H1 (cell line): ENCODE results near the gene SFXN2. TPM values are rescaled to one million over a fixed set of nuclear protein-coding genes. Genes with fewer than 3 reads are reported as not detected.

Experiments
- CTCF ChIA-PET: fragments of 300-600 bp; sonication (Branson Sonifier 250); formaldehyde crosslinking; loops from one replicate; lab custom pipeline; 2021; ENCODE audit not compliant: partially characterized antibody; lab: Charles Lee
- POLR2A ChIA-PET: fragments of 300-600 bp; sonication (Branson Sonifier 250); formaldehyde crosslinking; loops from one replicate; lab custom pipeline; 2021; ENCODE audit warnings: inconsistent platforms; ENCODE audit not compliant: partially characterized antibody; lab: Charles Lee
- DNase-seq, 2 experiments: peaks; one replicate each; pipeline versions ENCODE4 v3.0.0 to v3.0.0-alpha.2; 2010 to 2022; ENCODE audit warnings: low spot score in 2 of 2, low read depth in 1 of 2, mixed read lengths in 1 of 2
- FAIRE-seq: peaks from 2 replicates; lab custom pipeline; 2011; peaks lifted over from hg19 to GRCh38; lab: Jason Lieb, UNC
- H2AFZ ChIP-seq: 2 replicates; pipeline ENCODE4 v1.8.1; 2012; ENCODE audit warnings: low read length, inconsistent platforms
- H2AK5ac ChIP-seq: 2 replicates; pipeline ENCODE4 v1.6.1; 2013; ENCODE audit warnings: low read depth, low read length
- H2BK120ac ChIP-seq: replicated peaks from 2 replicates; pipeline ENCODE3; 2013; ENCODE audit warnings: low read depth, low read length, inconsistent platforms
- H2BK12ac ChIP-seq: 2 replicates; pipeline ENCODE4 v1.6.1; 2013; ENCODE audit warnings: low read depth, low read length
- H2BK15ac ChIP-seq: 2 replicates; pipeline ENCODE4 v1.6.1; 2013; ENCODE audit warnings: low read length
- H2BK20ac ChIP-seq: 2 replicates; pipeline ENCODE4 v1.6.1; 2013; ENCODE audit warnings: low read length
- H2BK5ac ChIP-seq: 2 replicates; pipeline ENCODE4 v1.6.1; 2013; ENCODE audit warnings: low read depth, low read length
- H3K14ac ChIP-seq: 2 replicates; pipeline ENCODE4 v1.6.1; 2013; ENCODE audit warnings: inconsistent platforms; ENCODE audit not compliant: insufficient read length
- H3K18ac ChIP-seq: 2 replicates; pipeline ENCODE4 v1.6.1; 2013; ENCODE audit warnings: low read length; ENCODE audit errors: extremely low read depth
- H3K23ac ChIP-seq: 2 replicates; pipeline ENCODE4 v1.6.1; 2013; ENCODE audit warnings: inconsistent platforms; ENCODE audit not compliant: insufficient read length
- H3K23me2 ChIP-seq: 2 replicates; pipeline ENCODE4 v1.6.1; 2013; ENCODE audit warnings: low read depth, low read length
- H3K27ac ChIP-seq: 2 replicates; pipeline ENCODE4 v1.6.1; 2011; ENCODE audit warnings: low read depth, low read length, inconsistent platforms
- H3K27me3 ChIP-seq, 4 experiments: replicated peaks in 1 of 4; 1 replicate in 1 of 4; 2 replicates in 3 of 4; pipeline versions ENCODE4 v1.6.1 to v1.8.1; 2011 to 2013; ENCODE audit warnings: low read length in 3 of 4, mild to moderate bottlenecking in 3 of 4, inconsistent platforms in 2 of 4, mixed read lengths in 2 of 4, moderate library complexity in 1 of 4; ENCODE audit not compliant: control insufficient read depth in 3 of 4, insufficient read depth in 3 of 4; ENCODE audit errors: extremely low read depth in 1 of 4
- H3K36me3 ChIP-seq, 4 experiments: 2 replicates each; pipeline versions ENCODE4 v1.6.1 to v1.8.1; 2011 to 2013; ENCODE audit warnings: mild to moderate bottlenecking in 4 of 4, low read length in 3 of 4, moderate library complexity in 2 of 4, control low read depth in 1 of 4, inconsistent platforms in 1 of 4; ENCODE audit not compliant: insufficient read depth in 4 of 4, control insufficient read depth in 2 of 4
- H3K4ac ChIP-seq: replicated peaks from 2 replicates; pipeline ENCODE3; 2013; ENCODE audit warnings: low read length, low read depth, mixed read lengths, inconsistent platforms; ENCODE audit not compliant: insufficient read length
- H3K4me1 ChIP-seq, 4 experiments: replicated peaks in 1 of 4; 1 replicate in 1 of 4; 2 replicates in 3 of 4; pipeline versions ENCODE4 v1.6.1 to v1.8.1; 2011 to 2013; ENCODE audit warnings: low read length in 3 of 4, inconsistent platforms in 2 of 4, mixed read lengths in 1 of 4; ENCODE audit not compliant: insufficient read depth in 4 of 4, control insufficient read depth in 3 of 4
- H3K4me2 ChIP-seq, 2 experiments: 2 replicates each; pipeline versions ENCODE4 v1.6.1 to v1.8.1; 2011 to 2013; ENCODE audit warnings: low read depth in 2 of 2, low read length in 2 of 2, control low read depth in 1 of 2, inconsistent platforms in 1 of 2, mild to moderate bottlenecking in 1 of 2; ENCODE audit not compliant: insufficient read depth in 1 of 2
- H3K4me3 ChIP-seq, 4 experiments: fragments of 200-600, 300-600 bp in 1 of 4; sonication (generic), shearing (Covaris generic), sonication (Bioruptor Twin) in 1 of 4; 2 replicates each; pipeline versions ENCODE4 v1.5.1 to v1.8.1; 2011 to 2016; ENCODE audit warnings: low read length in 4 of 4, low read depth in 3 of 4, control low read depth in 2 of 4, inconsistent platforms in 2 of 4, mild to moderate bottlenecking in 2 of 4, mixed read lengths in 1 of 4, moderate library complexity in 1 of 4; ENCODE audit not compliant: insufficient read depth in 2 of 4; ENCODE audit errors: extremely low read depth in 1 of 4
- H3K56ac ChIP-seq: replicated peaks from 2 replicates; pipeline ENCODE3; 2013; ENCODE audit warnings: low read depth, mild to moderate bottlenecking, mixed read lengths, low read length, inconsistent platforms; ENCODE audit not compliant: insufficient read length
- H3K79me1 ChIP-seq: 2 replicates; pipeline ENCODE4 v1.6.1; 2013; ENCODE audit warnings: low read depth, low read length, control low read depth
- H3K79me2 ChIP-seq, 2 experiments: 2 replicates each; pipeline versions ENCODE4 v1.6.1 to v1.8.1; 2012 to 2013; ENCODE audit warnings: low read length in 2 of 2, mild to moderate bottlenecking in 2 of 2, inconsistent platforms in 1 of 2; ENCODE audit not compliant: insufficient read depth in 2 of 2, control insufficient read depth in 1 of 2
- H3K9ac ChIP-seq, 4 experiments: replicated peaks in 1 of 4; 1 replicate in 1 of 4; 2 replicates in 3 of 4; pipeline versions ENCODE4 v1.6.1 to v1.8.1; 2011 to 2013; ENCODE audit warnings: low read depth in 3 of 4, low read length in 3 of 4, control low read depth in 2 of 4, mild to moderate bottlenecking in 2 of 4, moderate library complexity in 2 of 4, inconsistent platforms in 1 of 4; ENCODE audit errors: extremely low read depth in 1 of 4
- H3K9me3 ChIP-seq, 2 experiments: 2 replicates each; pipeline versions ENCODE4 v1.6.1 to v1.8.1; 2012 to 2013; ENCODE audit warnings: mild to moderate bottlenecking in 2 of 2, moderate library complexity in 2 of 2, control low read depth in 1 of 2, inconsistent platforms in 1 of 2, low read depth in 1 of 2, low read length in 1 of 2, mixed read lengths in 1 of 2; ENCODE audit not compliant: insufficient read depth in 2 of 2
- H4K20me1 ChIP-seq, 2 experiments: replicated peaks in 1 of 2; 2 replicates each; pipeline versions ENCODE3 to v1.8.1; 2011 to 2013; ENCODE audit warnings: inconsistent platforms in 2 of 2, low read length in 2 of 2, mild to moderate bottlenecking in 1 of 2; ENCODE audit not compliant: insufficient read depth in 2 of 2, control insufficient read depth in 1 of 2
- H4K5ac ChIP-seq: 2 replicates; pipeline ENCODE4 v1.6.1; 2013; ENCODE audit warnings: low read length, low read depth, mixed read lengths, inconsistent platforms; ENCODE audit not compliant: insufficient read length
- H4K8ac ChIP-seq: 2 replicates; pipeline ENCODE4 v1.8.0; 2013; ENCODE audit warnings: mild to moderate bottlenecking, moderate library complexity, low read length, inconsistent platforms; ENCODE audit not compliant: insufficient read depth; ENCODE audit errors: extremely low read depth
- H4K91ac ChIP-seq: replicated peaks from 2 replicates; pipeline ENCODE3; 2013; ENCODE audit warnings: low read length, mixed read lengths, inconsistent platforms; ENCODE audit not compliant: insufficient read length
- ASH2L ChIP-seq: fragments of 200-600, 300-600 bp; sonication (generic); IDR thresholded peaks from one replicate; pipeline ENCODE4 v1.7.1; 2017; ENCODE audit warnings: low read length
- CBX5 ChIP-seq: fragments of 300-800, 300-1000 bp; sonication (generic); IDR thresholded peaks from 2 replicates; pipeline ENCODE4 v1.7.1; 2016; ENCODE audit warnings: antibody characterized with exemption, low read length, low read depth
- CHD2 ChIP-seq: IDR thresholded peaks from 2 replicates; pipeline ENCODE4 v1.6.1; 2012; ENCODE audit warnings: low read length, improper control_type of control experiment
- CTCF ChIP-seq, 3 experiments: IDR thresholded peaks; 1 replicate in 2 of 3; 2 replicates in 1 of 3; pipeline versions ENCODE4 v1.5.1 to v1.6.1; 2011; ENCODE audit warnings: low read length in 3 of 3, mild to moderate bottlenecking in 3 of 3, inconsistent platforms in 2 of 3, low read depth in 1 of 3, moderate library complexity in 1 of 3; ENCODE audit not compliant: insufficient read depth in 1 of 3; ENCODE audit errors: control extremely low read depth in 1 of 3
- EP300 ChIP-seq, 2 experiments: IDR thresholded peaks; 1 replicate in 1 of 2; 2 replicates in 1 of 2; pipeline ENCODE4 v1.6.1; 2011 to 2012; ENCODE audit warnings: low read depth in 2 of 2, low read length in 2 of 2, mild to moderate bottlenecking in 2 of 2, borderline replicate concordance in 1 of 2, inconsistent platforms in 1 of 2, moderate library complexity in 1 of 2
- NRF1 ChIP-seq: IDR thresholded peaks from 2 replicates; pipeline ENCODE4 v1.6.1; 2011; ENCODE audit warnings: mild to moderate bottlenecking, low read depth, low read length, improper control_type of control experiment
- POLR2A ChIP-seq, 2 experiments: IDR thresholded peaks; 1 replicate in 1 of 2; 2 replicates in 1 of 2; pipeline ENCODE4 v1.6.1; 2011; ENCODE audit warnings: low read depth in 2 of 2, low read length in 2 of 2, mild to moderate bottlenecking in 2 of 2; ENCODE audit errors: control extremely low read depth in 1 of 2
- POU5F1 ChIP-seq: IDR thresholded peaks from 2 replicates; pipeline ENCODE4 v1.6.1; 2011; ENCODE audit warnings: low read depth, mild to moderate bottlenecking, low read length, moderate library complexity
- SIRT6 ChIP-seq: IDR thresholded peaks from one replicate; pipeline ENCODE4 v1.7.1; 2012; ENCODE audit warnings: low read length, inconsistent platforms
- SP1 ChIP-seq: IDR thresholded peaks from 2 replicates; pipeline ENCODE4 v1.6.1; 2011; ENCODE audit warnings: low read depth, low read length
- SRF ChIP-seq: IDR thresholded peaks from 2 replicates; pipeline ENCODE4 v1.6.1; 2011; ENCODE audit warnings: mild to moderate bottlenecking, low read depth, low read length, moderate library complexity
- TAF1 ChIP-seq: IDR thresholded peaks from 2 replicates; pipeline ENCODE4 v1.6.1; 2011; ENCODE audit warnings: mild to moderate bottlenecking, low read depth, low read length
- ZNF274 ChIP-seq: IDR thresholded peaks from 2 replicates; pipeline ENCODE4 v1.7.0; 2012; ENCODE audit warnings: low read length, borderline replicate concordance; ENCODE audit errors: extremely low read depth
- WGBS, 2 experiments: shearing (Covaris generic) in 1 of 2; methylation state at CpG; one replicate each; pipeline versions ENCODE4 v1.1.6 to v1.1.7; 2013 to 2015; ENCODE audit warnings: low lambda C conversion rate in 2 of 2, mixed read lengths in 2 of 2, inconsistent platforms in 1 of 2, low coverage in 1 of 2, missing lambda C conversion rate in 1 of 2; ENCODE audit not compliant: insufficient replicate concordance in 2 of 2, insufficient coverage in 1 of 2, insufficient read length in 1 of 2; ENCODE audit errors: extremely low coverage in 1 of 2, missing lambda C conversion rate in 1 of 2; 5-methylcytosine and 5-hydroxymethylcytosine counted together
- polyA plus RNA-seq, 7 experiments: library from polyadenylated mRNA; depleted of rRNA in 3 of 7; stranded (reverse) in 5 of 7; unstranded in 2 of 7; fragments of >200 nt in 5 of 7; fragments of 200-250 nt in 2 of 7; gene quantifications; 1 replicate in 5 of 7; 2 replicates in 1 of 7; 4 replicates in 1 of 7; pipeline versions ENCODE4 v1.2.1 to v1.2.3, GENCODE V29; 2011 to 2013; ENCODE audit warnings: missing spikeins in 2 of 7, mixed read lengths in 2 of 7
- total RNA-seq: library from RNA; stranded (reverse); fragmentation: NEBNext Ultra II Directional; extraction: Animal tissue kit (Norgen Biotek cat#: 25700); gene quantifications from 2 replicates; pipeline ENCODE4 v1.2.1, GENCODE V29; 2021

Gene SFXN2
- total and polyA plus RNA-seq, 2 of the 8 experiments (the other 6 are each of a cell fraction or from before 2014, with no cell fraction given): 20.5 to 23.5 TPM

GRCh38 chr10:102712089-102712488 is 2.3 kb upstream of the SFXN2 start:
- H3K9me3 ChIP-seq: no peaks in the 10 kb centered on the region
- no peaks in the 10 kb centered on the region; the same call in 1 of the 2 replicates for H3K79me1 ChIP-seq
- no peak overlapping the region for H3K23ac ChIP-seq
- no peak overlapping the region for H3K9ac ChIP-seq
- peaks cover 0 to 62% of the 10 kb centered on the region in 2 experiments; a peak in 2 of 4 replicates for H3K79me2 ChIP-seq
- no peak for DNase-seq
- no peak overlapping the region for H3K14ac ChIP-seq
- H3K23me2 ChIP-seq: peaks cover 8% of the 10 kb centered on the region; the same call in 1 of the 2 replicates
- H2BK120ac ChIP-seq: no peak overlapping the region
- peaks cover 0 to 6% of the 10 kb centered on the region in 2 experiments for H4K20me1 ChIP-seq
- no peak overlapping the region for H2AK5ac ChIP-seq
- H3K36me3 ChIP-seq: no peaks in the 10 kb centered on the region; a peak in 1 of 8 replicates
- no peak overlapping the region for H3K18ac ChIP-seq
- H2BK15ac ChIP-seq: no peak overlapping the region
- no peak overlapping the region for H2AFZ ChIP-seq
- H4K8ac ChIP-seq: no peak overlapping the region
- H3K4me3 ChIP-seq: no peak overlapping the region
- H4K91ac ChIP-seq: no peak overlapping the region
- H3K27ac ChIP-seq: no peak overlapping the region
- H3K4me1 ChIP-seq: peaks cover 0 to 8% (median 3%) of the 10 kb centered on the region in 4 experiments; a peak in 5 of 7 replicates
- no peak overlapping the region for H3K56ac ChIP-seq
- no peak overlapping the region for H3K4me2 ChIP-seq
- no peaks in the 10 kb centered on the region for H3K27me3 ChIP-seq
- no peak overlapping the region for H2BK20ac ChIP-seq
- FAIRE-seq: no peak
- no peak overlapping the region for H2BK5ac ChIP-seq
- no peak overlapping the region for H4K5ac ChIP-seq
- ChIA-PET CTCF (interaction anchor here (1.2 to 1.9 kb wide), 6 partner anchors 8 to 42 kb away, joined by 3 to 10 read pairs (median 5); no protein-coding TSS in a partner anchor), POLR2A (interaction anchor here (0.6 to 7.3 kb wide), 7 partner anchors 8 to 223 kb away, joined by 3 to 53 read pairs (median 3); no protein-coding TSS in a partner anchor)
- 88% methylated on average over 4 of the region's 4 CpGs; no CpG with 5 or more reads in 1 of the 2 experiments for WGBS, 2 experiments
- no peak overlapping the region for H3K4ac ChIP-seq
- H2BK12ac ChIP-seq: no peak overlapping the region
- TF ChIP-seq SP1 (no peak), CHD2 (no peak), NRF1 (no peak), EP300 (IDR thresholded peaks at IDR 0.05; ENCODE audit: borderline replicate concordance in 1 of 2, low read depth in 2 of 2, low read length in 2 of 2) (no peak), ZNF274 (no peak), POLR2A (IDR thresholded peaks at IDR 0.05; ENCODE audit: control extremely low read depth in 1 of 2, low read depth in 2 of 2, low read length in 2 of 2) (no peak), SRF (no peak), ASH2L (no peak), POU5F1 (no peak), TAF1 (no peak), CBX5 (no peak), SIRT6 (no peak), CTCF (IDR thresholded peaks at IDR 0.05; ENCODE audit: control extremely low read depth in 1 of 3, insufficient read depth in 1 of 3, low read depth in 1 of 3, low read length in 3 of 3) (no peak)
